NCI-H1694 (cell line): ENCODE measurements around the gene KNG1.

Source experiments
- DNase-seq: peaks from one replicate; lab custom pipeline; 2025; lab: John Stamatoyannopoulos, UW

KNG1 gene

DNA sequence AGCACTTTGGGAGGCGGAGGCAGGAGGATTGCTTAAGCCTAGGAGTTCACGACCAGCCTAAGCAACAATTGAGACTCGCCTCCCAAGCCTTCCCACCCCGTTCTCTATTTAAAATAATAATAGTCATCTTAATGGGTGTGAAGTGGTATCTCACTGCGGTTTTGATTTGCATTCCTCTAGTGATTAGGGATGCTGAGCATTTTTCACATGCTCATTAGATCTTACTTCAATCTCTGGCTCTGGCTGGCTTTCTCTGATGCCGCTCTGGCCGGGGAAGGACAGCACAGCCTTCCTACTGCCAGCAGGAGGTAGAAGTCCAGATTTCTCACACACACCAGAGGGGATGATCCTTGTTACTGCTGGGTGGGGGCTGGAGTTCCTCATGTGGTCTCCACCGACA, 58.8 kb downstream of the KNG1 start:
- no peak for DNase-seq

DNA sequence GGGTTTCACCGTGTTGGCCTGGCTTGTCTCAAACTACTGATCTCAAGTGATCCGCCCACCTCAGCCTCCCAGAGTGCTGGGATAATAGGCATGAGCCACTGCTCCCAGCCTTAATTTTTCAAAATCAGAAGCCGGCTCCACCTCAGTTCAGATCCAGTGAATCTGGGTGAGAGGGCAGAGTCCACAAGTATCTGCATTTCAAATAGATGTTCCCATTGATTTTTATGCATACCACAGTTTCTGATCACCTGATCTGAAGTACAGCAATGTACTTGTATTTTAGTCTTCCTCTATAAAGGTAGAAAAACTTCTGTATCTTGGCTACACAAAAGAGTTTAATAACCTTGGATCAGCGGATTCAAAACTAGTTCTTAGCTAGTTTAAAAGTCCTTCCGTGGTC, 62.0 kb downstream of the KNG1 start:
- DNase-seq = no peak

DNA sequence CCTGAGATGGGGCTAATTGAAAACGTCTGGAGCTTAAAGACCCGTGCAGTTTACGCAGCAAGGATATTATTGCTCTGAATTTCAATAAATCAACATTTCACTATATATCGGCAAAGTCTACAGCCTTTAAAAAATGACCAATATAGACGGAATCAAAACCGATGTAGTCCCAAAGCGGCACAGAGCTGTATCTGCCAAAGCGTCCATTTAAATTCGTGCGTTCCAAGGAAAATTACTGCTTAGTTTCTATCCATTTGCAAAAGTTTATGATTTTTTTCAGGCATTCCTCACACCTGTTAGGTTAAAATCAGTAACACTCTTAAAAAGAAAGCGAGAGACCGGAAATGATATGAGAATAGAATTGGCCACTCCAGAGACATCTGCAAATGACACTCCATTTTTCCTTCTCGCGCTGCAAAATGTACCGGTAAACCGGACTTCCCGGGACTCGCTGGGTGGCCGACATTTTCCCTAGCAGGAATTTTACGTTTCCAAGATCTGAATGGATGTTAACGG, 65.4 kb downstream of the KNG1 start:
- no peak for DNase-seq

DNA sequence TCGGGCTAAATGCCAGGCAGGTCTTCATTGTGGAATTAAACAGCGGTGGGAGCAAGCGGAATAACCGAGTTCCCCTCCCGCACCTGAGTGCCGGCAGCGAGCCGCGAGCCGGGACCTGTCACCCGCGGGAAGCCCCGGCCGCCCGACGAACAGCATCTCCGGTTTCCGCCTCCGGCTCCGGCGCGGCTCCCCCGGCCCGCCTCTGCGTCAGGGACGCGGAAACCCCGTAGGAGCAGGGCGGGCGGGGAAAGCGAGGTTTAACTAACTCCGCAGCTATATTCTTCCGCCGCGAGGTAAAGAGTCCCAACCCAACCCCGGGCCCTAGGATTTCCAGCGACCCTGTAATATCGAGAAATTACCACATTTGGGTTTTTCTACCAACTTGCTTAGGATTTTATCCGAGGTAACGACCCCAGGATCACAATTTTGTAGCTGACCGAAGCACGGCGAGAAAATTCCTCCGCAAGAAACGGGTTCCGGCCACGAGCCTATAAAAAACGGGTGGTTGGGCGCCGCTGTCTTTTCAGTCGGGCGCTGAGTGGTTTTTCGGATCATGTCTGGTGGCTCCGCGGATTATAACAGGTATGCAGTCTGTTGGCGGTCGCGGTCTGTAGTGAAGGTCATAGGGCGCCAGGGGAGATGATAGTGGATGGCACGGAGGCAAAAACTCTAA, 66.0 kb downstream of the KNG1 start, which contains the start of gene EIF4A2:
EIF4A2 (plus strand) TSS at position 520 of the 673 bp plus-strand sequence; CDS start at position 554, 34 bp downstream.
- DNase-seq = peak; percentile 76

DNA sequence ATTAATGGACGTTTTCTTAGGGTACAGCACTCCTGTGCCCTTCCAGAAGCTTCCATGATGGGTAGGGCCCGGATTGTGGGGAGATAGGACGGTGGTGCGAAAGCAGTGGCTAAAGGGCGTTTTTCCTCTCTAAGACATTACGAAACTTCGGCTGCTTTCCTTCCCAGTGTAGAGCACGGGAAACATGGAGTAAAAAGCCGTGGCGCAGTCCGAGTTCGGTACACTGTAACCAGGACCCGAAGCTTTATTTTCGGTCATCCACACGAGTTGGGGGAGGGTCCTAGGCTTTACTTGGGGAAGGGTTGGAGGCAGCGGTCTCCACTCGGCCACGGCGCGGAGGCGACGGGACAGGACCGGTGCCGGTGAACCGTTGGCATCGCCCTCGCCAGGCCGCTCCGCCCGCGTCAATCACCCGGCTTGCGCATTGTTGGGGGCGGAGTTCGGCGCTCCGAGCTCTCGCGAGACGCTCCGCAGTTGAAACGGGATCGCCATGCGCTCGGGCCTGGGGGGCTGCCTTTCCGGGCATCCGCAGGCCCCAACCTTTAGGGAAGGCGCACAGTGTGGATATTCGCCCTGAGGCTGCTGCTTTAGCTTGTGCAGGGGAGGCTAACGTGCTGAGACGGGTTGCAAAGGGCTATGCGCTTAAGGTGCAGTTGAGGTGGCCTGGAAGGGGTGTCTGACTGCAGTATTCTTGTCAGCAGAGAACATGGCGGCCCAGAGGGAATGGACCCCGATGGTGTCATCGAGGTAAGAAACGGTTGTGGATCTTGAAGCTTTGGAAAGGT, 66.8 kb downstream of the KNG1 start:
- no peak for DNase-seq

DNA sequence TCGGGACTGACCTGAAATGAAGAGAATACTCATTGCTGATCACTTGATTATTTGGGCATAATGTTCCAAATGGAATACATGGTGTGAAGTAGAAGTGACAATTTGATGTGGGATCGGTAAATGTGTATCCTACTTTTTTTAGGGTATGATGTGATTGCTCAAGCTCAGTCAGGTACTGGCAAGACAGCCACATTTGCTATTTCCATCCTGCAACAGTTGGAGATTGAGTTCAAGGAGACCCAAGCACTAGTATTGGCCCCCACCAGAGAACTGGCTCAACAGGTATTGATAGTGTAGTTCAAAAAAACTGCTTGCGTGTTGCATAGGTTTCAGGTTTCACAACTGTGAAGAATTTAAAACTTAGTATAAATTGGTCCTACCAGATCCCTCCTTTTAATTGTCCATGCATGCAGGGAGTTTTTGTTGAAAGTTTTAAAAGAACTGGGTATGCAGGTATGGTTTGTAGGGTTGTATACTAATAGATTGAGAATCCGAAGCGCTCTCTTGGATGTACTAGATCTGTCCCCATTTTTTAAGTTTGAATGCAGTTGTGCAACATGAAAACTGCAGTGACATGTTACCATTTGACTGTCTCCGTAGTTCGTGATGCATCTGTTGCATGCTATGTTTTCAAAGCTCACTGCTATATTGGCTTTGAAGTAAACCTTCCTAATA, 67.8 kb downstream of the KNG1 start:
- no peak for DNase-seq

DNA sequence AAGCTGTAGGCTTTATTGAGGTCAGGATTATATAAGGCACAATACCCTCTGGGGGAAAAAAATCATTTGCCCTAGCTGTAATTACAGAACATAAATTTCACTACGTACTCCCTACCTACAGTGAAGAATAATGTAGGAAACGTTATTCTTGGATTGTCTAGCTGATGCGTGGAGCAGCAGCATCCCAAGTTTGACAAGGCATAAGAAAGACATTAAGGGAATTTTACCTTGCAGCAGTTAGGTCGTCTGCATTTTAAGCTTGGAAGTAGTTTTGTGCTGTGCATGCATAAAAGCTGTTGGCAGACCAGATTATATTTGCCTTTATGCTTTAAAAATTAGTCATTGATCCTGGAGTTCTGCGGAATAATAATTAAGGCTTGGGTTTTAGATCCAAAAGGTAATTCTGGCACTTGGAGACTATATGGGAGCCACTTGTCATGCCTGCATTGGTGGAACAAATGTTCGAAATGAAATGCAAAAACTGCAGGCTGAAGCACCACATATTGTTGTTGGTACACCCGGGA, 68.4 kb downstream of the KNG1 start:
- DNase-seq = no peak

DNA sequence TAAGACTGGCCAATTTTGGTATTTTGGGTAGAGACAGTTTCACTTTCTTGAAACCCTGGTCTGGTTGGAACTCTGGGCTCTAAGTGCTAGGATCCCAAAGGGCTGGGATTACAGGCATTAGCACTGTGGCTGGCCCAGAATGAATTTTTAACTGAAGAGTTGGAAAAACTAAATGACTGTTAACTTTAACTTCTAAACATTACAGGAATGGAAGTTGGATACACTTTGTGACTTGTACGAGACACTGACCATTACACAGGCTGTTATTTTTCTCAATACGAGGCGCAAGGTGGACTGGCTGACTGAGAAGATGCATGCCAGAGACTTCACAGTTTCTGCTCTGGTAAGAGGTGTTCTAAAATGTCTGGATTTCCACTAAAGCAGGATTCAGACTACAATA, 69.8 kb downstream of the KNG1 start:
- DNase-seq = no peak

DNA sequence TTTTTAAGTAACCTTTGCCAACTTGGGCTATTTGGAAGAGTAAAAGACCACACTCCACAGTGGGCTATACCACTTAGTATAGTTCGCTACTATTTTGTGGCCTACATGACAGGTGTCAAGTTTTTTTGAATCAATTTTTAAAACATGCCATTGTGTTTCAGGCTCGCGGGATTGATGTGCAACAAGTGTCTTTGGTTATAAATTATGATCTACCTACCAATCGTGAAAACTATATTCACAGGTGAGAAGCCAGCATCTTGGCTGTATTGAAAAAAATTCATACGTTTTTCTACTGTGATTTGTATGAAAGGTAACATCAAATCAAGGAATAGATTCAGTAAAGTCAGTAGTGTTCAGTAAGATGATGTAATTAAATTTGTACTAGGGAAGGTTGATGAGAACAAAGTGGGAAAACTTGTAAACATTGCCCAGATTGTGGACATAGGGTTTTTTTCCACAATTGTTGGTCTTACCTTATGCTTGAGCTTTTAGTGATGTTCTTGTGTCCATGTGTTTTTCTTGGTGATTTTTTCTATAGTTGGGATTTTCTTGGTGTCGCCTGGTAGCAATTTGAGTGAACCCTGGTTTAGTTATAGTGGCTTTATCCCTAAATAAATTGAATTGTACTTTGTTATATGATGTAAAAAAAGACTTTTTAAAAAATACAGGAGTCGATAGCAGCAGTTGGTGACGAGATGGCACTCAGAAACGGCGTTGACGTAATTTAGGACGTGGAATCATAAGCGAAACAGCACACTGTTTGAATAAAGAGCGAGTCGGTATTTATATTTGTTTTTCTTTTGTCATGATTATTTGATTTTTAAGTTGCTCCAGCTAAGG, 70.7 kb downstream of the KNG1 start:
- DNase-seq = no peak

DNA sequence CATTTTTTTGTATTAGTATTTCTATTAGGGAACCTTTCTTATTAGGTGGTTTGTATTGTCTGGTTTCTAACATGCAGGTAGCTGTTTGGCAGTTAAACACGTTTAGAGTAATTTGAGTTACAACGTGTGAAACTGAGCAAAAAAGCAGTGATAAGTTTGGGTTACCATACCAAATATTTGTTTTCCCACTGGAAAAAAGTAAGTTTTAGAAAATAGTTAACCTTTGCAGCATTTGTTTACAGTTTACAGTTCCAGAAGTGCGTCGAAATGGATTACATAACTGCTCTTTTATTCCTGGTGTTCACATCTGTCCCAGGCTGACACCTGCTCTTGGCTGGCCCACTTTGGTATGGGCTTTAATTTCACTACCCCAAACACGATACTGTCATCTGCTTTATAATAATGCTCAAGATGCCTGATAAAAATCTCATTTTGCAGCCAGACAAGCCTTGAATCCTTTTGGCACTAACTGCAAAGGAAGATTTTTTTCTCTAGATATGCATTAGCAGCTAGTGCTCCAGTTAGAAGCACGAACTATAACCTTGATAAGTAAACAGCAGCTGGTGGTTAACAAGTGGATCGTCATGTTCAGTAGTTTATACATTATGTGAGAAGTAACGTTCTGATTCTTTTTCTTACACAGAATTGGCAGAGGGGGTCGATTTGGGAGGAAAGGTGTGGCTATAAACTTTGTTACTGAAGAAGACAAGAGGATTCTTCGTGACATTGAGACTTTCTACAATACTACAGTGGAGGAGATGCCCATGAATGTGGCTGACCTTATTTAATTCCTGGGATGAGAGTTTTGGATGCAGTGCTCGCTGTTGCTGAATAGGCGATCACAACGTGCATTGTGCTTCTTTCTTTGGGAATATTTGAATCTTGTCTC, 71.6 kb downstream of the KNG1 start:
- no peak for DNase-seq

DNA sequence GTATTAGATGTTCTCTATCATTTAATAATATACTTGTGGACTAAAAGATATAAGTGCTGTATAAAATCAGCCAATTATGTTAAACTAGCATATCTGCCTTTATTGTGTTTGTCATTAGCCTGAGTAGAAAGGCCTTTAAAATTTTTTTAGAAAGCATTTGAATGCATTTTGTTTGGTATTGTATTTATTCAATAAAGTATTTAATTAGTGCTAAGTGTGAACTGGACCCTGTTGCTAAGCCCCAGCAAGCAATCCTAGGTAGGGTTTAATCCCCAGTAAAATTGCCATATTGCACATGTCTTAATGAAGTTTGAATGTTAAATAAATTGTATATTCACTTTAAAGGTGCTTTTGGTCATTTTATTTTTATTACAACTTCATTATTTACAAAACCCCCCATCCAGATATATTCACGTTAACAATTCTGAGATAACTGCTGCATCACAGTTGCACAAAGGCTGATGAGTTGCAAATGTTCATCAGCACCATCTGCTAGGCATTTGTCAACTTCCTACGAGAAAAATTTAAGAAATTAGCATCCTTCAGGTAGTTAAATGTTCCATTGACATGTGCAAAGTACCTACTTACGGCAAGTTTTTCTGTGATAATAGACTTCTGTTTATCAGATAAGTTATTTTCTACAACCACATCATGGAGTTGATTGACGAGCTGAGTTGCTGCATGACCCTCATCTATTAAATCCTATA, 72.5 kb downstream of the KNG1 start:
- no peak for DNase-seq

DNA sequence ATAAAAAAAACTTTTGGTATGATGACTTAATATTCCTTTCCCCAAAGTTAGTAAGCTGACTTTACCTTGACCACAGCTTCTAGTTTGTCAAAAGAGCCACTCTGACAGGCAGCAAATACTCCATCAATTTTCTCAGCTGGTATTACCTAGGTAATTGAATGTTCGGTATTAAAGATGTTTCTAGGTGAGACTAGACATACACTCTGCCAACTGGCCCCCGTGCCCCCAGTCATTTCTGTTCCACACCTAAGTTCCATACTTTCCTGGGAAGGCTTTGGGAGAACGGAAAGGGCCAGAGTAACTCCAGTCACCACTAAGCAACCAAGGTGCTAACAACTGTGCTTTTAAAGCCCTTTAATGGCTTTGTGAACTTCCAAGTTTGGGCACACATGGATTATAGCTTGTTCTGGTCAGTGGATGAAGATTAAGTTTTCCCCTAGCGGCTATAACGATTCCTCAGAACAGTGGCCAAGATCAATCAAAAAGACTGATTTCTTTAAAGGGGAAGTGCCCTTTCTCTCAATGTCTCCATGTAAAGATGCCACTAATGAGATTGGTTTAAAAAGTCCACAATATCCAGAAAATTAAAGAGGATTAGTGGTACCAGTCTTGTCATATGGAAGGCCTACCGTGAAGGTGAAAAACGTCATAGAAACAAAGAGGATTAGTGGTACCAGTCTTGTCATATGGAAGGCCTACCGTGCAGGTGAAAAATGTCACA, 73.3 kb downstream of the KNG1 start:
- DNase-seq = no peak
